NT2/D1 (cell line): Measurements from ENCODE around the gene FAR2.

Experiments
- DNase-seq: peaks from one replicate; pipeline ENCODE4 v3.0.0-alpha.2; 2011; ENCODE audit warnings: low read depth, low spot score
- H3K27me3 ChIP-seq: 2 replicates; pipeline ENCODE4 v1.6.0; 2011; ENCODE audit warnings: mild to moderate bottlenecking; ENCODE audit not compliant: insufficient read length, insufficient read depth
- H3K36me3 ChIP-seq: 2 replicates; pipeline ENCODE4 v1.6.1; 2011; ENCODE audit warnings: mild to moderate bottlenecking, low read length, mixed read lengths; ENCODE audit not compliant: insufficient read depth, insufficient read length
- H3K4me1 ChIP-seq: 2 replicates; pipeline ENCODE4 v1.5.1; 2011; ENCODE audit not compliant: insufficient read depth, insufficient read length
- H3K4me3 ChIP-seq: 2 replicates; pipeline ENCODE4 v1.5.1; 2011; ENCODE audit warnings: low read depth; ENCODE audit not compliant: insufficient read length
- H3K9ac ChIP-seq: 2 replicates; pipeline ENCODE4 v1.6.0; 2011; ENCODE audit warnings: low read depth; ENCODE audit not compliant: insufficient read length
- H3K9me3 ChIP-seq: 2 replicates; pipeline ENCODE4 v1.5.1; 2011; ENCODE audit warnings: mild to moderate bottlenecking, low read length; ENCODE audit not compliant: insufficient read depth
- SUZ12 ChIP-seq: IDR thresholded peaks from 2 replicates; pipeline ENCODE4 v1.6.1; 2011; ENCODE audit not compliant: insufficient read length, insufficient read depth; ENCODE audit errors: extremely low read depth
- YY1 ChIP-seq: IDR thresholded peaks from 2 replicates; pipeline ENCODE4 v1.6.1; 2011; ENCODE audit not compliant: insufficient read length, insufficient read depth
- ZNF274 ChIP-seq: IDR thresholded peaks from 2 replicates; pipeline ENCODE4 v1.6.1; 2011; ENCODE audit warnings: mild to moderate bottlenecking, low read depth, low read length

The FAR2 gene

GRCh38 chr12:29148911-29149690 is at the start of gene FAR2:
TSS of gene FAR2 (plus strand) at chr12:29149278. CDS start at chr12:29270450, 121,172 bp downstream.
- Histone ChIP-seq H3K9ac (peak within 1 kb of the TSS; percentile 87), H3K27me3 (peaks cover 31% of the 10 kb centered on the region), H3K4me3 (peak within 1 kb of the TSS; percentile 77), H3K9me3 (peaks cover 6% of the 10 kb centered on the region; the same call in 1 of the 2 replicates), H3K4me1 (peaks cover 3% of the 10 kb centered on the region), H3K36me3 (no peaks in the 10 kb centered on the region)
- no peak for DNase-seq
- TF ChIP-seq SUZ12 (no peak), ZNF274 (no peak), YY1 (no peak)

GRCh38 chr12:29102741-29103140 is 46.3 kb upstream of the FAR2 start:
- Histone ChIP-seq H3K4me1 (no peaks in the 10 kb centered on the region), H3K4me3 (no peak overlapping the region), H3K9ac (no peak overlapping the region), H3K27me3 (no peaks in the 10 kb centered on the region), H3K9me3 (peaks cover 15% of the 10 kb centered on the region), H3K36me3 (no peaks in the 10 kb centered on the region)
- TF ChIP-seq YY1, result no peak
- TF ChIP-seq SUZ12, result no peak
- DNase-seq, result no peak

GRCh38 chr12:29103539-29103974 is 45.5 kb upstream of the FAR2 start:
- DNase-seq, result no peak
- H3K4me3 ChIP-seq, result no peak overlapping the region
- H3K9ac ChIP-seq, result no peak overlapping the region
- no peaks in the 10 kb centered on the region for H3K4me1 ChIP-seq
- peaks cover 10% of the 10 kb centered on the region for H3K9me3 ChIP-seq
- no peaks in the 10 kb centered on the region for H3K36me3 ChIP-seq
- TF ChIP-seq YY1 (no peak), ZNF274 (no peak), SUZ12 (no peak)
- H3K27me3 ChIP-seq, result no peaks in the 10 kb centered on the region

GRCh38 chr12:29104516-29104915 is 44.6 kb upstream of the FAR2 start:
- no peaks in the 10 kb centered on the region for H3K36me3 ChIP-seq
- no peaks in the 10 kb centered on the region for H3K4me1 ChIP-seq
- H3K9me3 ChIP-seq, result peaks cover 12% of the 10 kb centered on the region
- no peak overlapping the region for H3K4me3 ChIP-seq
- no peaks in the 10 kb centered on the region for H3K27me3 ChIP-seq
- H3K9ac ChIP-seq, result no peak overlapping the region
- no peak for DNase-seq
- TF ChIP-seq ZNF274 (no peak), SUZ12 (no peak), YY1 (no peak)

GRCh38 chr12:29110506-29111442 is 38.3 kb upstream of the FAR2 start:
- no peaks in the 10 kb centered on the region for H3K36me3 ChIP-seq
- H3K9ac ChIP-seq, result no peak overlapping the region
- TF ChIP-seq SUZ12 (no peak), YY1 (no peak), ZNF274 (no peak)
- no peak for DNase-seq
- no peaks in the 10 kb centered on the region for H3K4me1 ChIP-seq
- no peak overlapping the region for H3K4me3 ChIP-seq
- H3K27me3 ChIP-seq, result no peaks in the 10 kb centered on the region
- peaks cover 32% of the 10 kb centered on the region for H3K9me3 ChIP-seq

- H3K27me3 ChIP-seq, result no peaks in the 10 kb centered on the region
- no peak for TF ChIP-seq ZNF274
- no peak for TF ChIP-seq SUZ12
- no peak for TF ChIP-seq YY1
- H3K9ac ChIP-seq, result no peak overlapping the region
- DNase-seq, result no peak
- H3K36me3 ChIP-seq, result no peaks in the 10 kb centered on the region
- no peak overlapping the region for H3K4me3 ChIP-seq
- H3K4me1 ChIP-seq, result no peaks in the 10 kb centered on the region
- peaks cover 32% of the 10 kb centered on the region for H3K9me3 ChIP-seq
These were observed 36.0 kb upstream of the FAR2 start for GRCh38 chr12:29113101-29113500.

GRCh38 chr12:29116414-29116813 is 32.7 kb upstream of the FAR2 start:
- no peaks in the 10 kb centered on the region for H3K36me3 ChIP-seq
- peaks cover 18% of the 10 kb centered on the region for H3K9me3 ChIP-seq
- no peak for TF ChIP-seq SUZ12
- TF ChIP-seq ZNF274, result no peak
- no peak for TF ChIP-seq YY1
- DNase-seq, result no peak
- H3K4me1 ChIP-seq, result no peaks in the 10 kb centered on the region
- no peak overlapping the region for H3K4me3 ChIP-seq
- no peak overlapping the region for H3K9ac ChIP-seq
- H3K27me3 ChIP-seq, result no peaks in the 10 kb centered on the region
